ENCODE results near the gene PILRA. TPM values are rescaled to one million over a fixed set of nuclear protein-coding genes. Genes with fewer than 3 reads are reported as not detected.

The PILRA gene
- total RNA-seq, 1 experiment from 2014 or later: 3.2 TPM

DNA sequence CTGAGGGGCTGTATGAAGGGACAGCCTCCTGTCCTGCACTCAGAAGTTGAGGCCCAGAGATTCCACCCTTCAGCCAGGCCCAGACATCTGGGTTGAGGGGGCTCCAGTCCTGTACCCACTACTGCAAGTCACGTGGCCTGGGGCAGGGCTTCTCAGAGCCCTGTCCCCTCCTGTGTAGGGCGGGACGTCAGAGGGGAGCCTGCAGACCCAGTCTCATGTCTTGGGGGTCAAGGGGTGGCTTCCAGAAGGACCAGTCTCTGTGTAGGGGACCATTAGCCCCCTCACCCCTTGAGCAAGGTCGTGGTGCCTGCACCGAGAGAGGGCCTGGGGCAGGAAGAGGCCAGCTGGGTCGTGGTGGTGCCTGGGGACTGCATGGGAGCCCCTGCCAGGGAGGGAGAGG, 593 bp upstream of the PILRA start:
- H2AFZ ChIP-seq (ENCODE audit: low read length): no peak overlapping the region

More for the DNA sequence above, 593 bp upstream of the PILRA start:
- H3K27me3 ChIP-seq (ENCODE audit: insufficient read depth, low read length): no peaks in the 10 kb centered on the region
- no peak overlapping the region for H4K8ac ChIP-seq (replicated peaks; ENCODE audit: insufficient read length, low read depth, low read length)
- no peaks in the 10 kb centered on the region for H3K79me2 ChIP-seq (ENCODE audit: insufficient read depth, low read length)
- H2AK5ac ChIP-seq (ENCODE audit: insufficient read length, low read length): no peak overlapping the region
- no peak overlapping the region for H3K27ac ChIP-seq (ENCODE audit: insufficient read length, low read depth, low read length)
- no peak overlapping the region for H3K56ac ChIP-seq (ENCODE audit: insufficient read length, low read depth, low read length)
- H3K4me1 Mint-ChIP-seq: peaks cover 39 to 59% of the 10 kb centered on the region in 2 experiments
- no peak overlapping the region for H3K18ac ChIP-seq (ENCODE audit: insufficient read length, low read depth, low read length)
- H3T11ph ChIP-seq (ENCODE audit: low read length): no peak overlapping the region
- no peak overlapping the region for H4K91ac ChIP-seq (ENCODE audit: insufficient read length, low read depth, low read length)
- no peaks in the 10 kb centered on the region; the same call in 1 of the 2 replicates for H3K4me1 ChIP-seq (ENCODE audit: insufficient read depth, low read length)
- no peaks in the 10 kb centered on the region; the same call in 1 of the 2 replicates for H3K27me3 Mint-ChIP-seq (ENCODE audit: low read depth)
- peaks cover 3 to 8% (median 6%) of the 10 kb centered on the region in 3 experiments; a peak in 6 of 7 replicates for H3K36me3 Mint-ChIP-seq (ENCODE audit: insufficient read depth in 1 of 3, low read depth in 3 of 3)
- no CpG with 5 or more reads among the region's 6 CpGs for WGBS (ENCODE audit: extremely low coverage, insufficient read length, low lambda C conversion rate)
- no peak overlapping the region for H3K4me2 ChIP-seq (ENCODE audit: insufficient read depth, insufficient read length, low read length)
- no peaks in the 10 kb centered on the region for H4K20me1 ChIP-seq (ENCODE audit: control insufficient read depth, insufficient read depth, insufficient read length)
- no peak overlapping the region for H2BK12ac ChIP-seq (ENCODE audit: insufficient read length, low read depth, low read length)
- H3K14ac ChIP-seq (ENCODE audit: insufficient read depth, low read length): no peak overlapping the region
- H3K23ac ChIP-seq (ENCODE audit: insufficient read length, low read depth, low read length): no peak overlapping the region
- H3K4me3 Mint-ChIP-seq: no peak overlapping the region
- no peaks in the 10 kb centered on the region for H3K79me1 ChIP-seq (ENCODE audit: insufficient read depth, low read depth, low read length, poor library complexity, severe bottlenecking)
- H3K27ac Mint-ChIP-seq: peak overlapping the region in 1 of 3 experiments; percentile 53; a peak in 1 of 7 replicates
- no peak overlapping the region for H3K9ac ChIP-seq (ENCODE audit: extremely low read depth, insufficient read length, low read length)
- H2BK20ac ChIP-seq (ENCODE audit: low read depth, low read length, poor library complexity, severe bottlenecking): no peak overlapping the region
- H3K4ac ChIP-seq (ENCODE audit: low read depth, low read length): no peak overlapping the region
- no peaks in the 10 kb centered on the region for H3K9me3 Mint-ChIP-seq
- H4K5ac ChIP-seq (ENCODE audit: insufficient read length, low read depth, low read length): no peak overlapping the region
- no peaks in the 10 kb centered on the region for H3K23me2 ChIP-seq (ENCODE audit: insufficient read length, low read depth, low read length, poor library complexity, severe bottlenecking)
- H3K9me3 ChIP-seq (ENCODE audit: control insufficient read depth, low read depth, low read length): no peaks in the 10 kb centered on the region
- H2BK15ac ChIP-seq (ENCODE audit: low read depth, low read length): no peak overlapping the region
- no peak for DNase-seq
- TF ChIP-seq, protein P1, sequence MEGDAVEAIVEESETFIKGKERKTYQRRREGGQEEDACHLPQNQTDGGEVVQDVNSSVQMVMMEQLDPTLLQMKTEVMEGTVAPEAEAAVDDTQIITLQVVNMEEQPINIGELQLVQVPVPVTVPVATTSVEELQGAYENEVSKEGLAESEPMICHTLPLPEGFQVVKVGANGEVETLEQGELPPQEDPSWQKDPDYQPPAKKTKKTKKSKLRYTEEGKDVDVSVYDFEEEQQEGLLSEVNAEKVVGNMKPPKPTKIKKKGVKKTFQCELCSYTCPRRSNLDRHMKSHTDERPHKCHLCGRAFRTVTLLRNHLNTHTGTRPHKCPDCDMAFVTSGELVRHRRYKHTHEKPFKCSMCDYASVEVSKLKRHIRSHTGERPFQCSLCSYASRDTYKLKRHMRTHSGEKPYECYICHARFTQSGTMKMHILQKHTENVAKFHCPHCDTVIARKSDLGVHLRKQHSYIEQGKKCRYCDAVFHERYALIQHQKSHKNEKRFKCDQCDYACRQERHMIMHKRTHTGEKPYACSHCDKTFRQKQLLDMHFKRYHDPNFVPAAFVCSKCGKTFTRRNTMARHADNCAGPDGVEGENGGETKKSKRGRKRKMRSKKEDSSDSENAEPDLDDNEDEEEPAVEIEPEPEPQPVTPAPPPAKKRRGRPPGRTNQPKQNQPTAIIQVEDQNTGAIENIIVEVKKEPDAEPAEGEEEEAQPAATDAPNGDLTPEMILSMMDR (conservative IDR thresholded peaks at IDR 0.05): no peak
- H2BK120ac ChIP-seq (ENCODE audit: low read depth, low read length, poor library complexity, severe bottlenecking): no peak overlapping the region
- H2BK5ac ChIP-seq (ENCODE audit: insufficient read length, low read length): no peak overlapping the region

Measured in H9 (cell line).